ENCODE results near the gene RALGAPA2.

DNA sequence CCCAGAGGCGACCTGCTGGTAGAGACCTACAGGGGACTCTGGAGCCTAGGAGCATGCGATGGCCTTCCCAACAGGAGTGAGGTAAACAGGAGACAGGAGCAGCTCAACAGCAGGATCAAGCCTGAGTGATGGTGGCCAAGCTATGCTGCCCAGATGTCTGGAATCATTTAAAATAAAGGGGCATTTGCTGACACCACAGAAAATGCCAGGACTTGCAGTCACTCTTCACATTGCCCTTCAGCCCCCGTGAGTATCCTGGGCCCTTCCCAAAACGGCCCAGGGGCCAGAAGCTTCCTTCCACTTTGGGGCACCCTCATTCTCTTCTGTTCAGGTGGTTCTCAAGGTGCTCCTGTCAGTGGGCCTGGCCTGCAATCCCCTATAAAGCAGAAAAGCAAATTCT lies 321.3 kb downstream of the RALGAPA2 start:
- TF ChIP-seq, protein P1, sequence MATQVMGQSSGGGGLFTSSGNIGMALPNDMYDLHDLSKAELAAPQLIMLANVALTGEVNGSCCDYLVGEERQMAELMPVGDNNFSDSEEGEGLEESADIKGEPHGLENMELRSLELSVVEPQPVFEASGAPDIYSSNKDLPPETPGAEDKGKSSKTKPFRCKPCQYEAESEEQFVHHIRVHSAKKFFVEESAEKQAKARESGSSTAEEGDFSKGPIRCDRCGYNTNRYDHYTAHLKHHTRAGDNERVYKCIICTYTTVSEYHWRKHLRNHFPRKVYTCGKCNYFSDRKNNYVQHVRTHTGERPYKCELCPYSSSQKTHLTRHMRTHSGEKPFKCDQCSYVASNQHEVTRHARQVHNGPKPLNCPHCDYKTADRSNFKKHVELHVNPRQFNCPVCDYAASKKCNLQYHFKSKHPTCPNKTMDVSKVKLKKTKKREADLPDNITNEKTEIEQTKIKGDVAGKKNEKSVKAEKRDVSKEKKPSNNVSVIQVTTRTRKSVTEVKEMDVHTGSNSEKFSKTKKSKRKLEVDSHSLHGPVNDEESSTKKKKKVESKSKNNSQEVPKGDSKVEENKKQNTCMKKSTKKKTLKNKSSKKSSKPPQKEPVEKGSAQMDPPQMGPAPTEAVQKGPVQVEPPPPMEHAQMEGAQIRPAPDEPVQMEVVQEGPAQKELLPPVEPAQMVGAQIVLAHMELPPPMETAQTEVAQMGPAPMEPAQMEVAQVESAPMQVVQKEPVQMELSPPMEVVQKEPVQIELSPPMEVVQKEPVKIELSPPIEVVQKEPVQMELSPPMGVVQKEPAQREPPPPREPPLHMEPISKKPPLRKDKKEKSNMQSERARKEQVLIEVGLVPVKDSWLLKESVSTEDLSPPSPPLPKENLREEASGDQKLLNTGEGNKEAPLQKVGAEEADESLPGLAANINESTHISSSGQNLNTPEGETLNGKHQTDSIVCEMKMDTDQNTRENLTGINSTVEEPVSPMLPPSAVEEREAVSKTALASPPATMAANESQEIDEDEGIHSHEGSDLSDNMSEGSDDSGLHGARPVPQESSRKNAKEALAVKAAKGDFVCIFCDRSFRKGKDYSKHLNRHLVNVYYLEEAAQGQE (IDR thresholded peaks at IDR 0.05; ENCODE audit: unreplicated experiment), result no peak
- TF ChIP-seq, protein P2, sequence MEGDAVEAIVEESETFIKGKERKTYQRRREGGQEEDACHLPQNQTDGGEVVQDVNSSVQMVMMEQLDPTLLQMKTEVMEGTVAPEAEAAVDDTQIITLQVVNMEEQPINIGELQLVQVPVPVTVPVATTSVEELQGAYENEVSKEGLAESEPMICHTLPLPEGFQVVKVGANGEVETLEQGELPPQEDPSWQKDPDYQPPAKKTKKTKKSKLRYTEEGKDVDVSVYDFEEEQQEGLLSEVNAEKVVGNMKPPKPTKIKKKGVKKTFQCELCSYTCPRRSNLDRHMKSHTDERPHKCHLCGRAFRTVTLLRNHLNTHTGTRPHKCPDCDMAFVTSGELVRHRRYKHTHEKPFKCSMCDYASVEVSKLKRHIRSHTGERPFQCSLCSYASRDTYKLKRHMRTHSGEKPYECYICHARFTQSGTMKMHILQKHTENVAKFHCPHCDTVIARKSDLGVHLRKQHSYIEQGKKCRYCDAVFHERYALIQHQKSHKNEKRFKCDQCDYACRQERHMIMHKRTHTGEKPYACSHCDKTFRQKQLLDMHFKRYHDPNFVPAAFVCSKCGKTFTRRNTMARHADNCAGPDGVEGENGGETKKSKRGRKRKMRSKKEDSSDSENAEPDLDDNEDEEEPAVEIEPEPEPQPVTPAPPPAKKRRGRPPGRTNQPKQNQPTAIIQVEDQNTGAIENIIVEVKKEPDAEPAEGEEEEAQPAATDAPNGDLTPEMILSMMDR (conservative IDR thresholded peaks at IDR 0.05; ENCODE audit: low read depth in 2 of 2), result no peak
- TF ChIP-seq EZH2 (IDR thresholded peaks at IDR 0.05; ENCODE audit: low read depth, unreplicated experiment) (no peak), JUNB (IDR thresholded peaks at IDR 0.05; ENCODE audit: unreplicated experiment) (no peak)
